Measurements from ENCODE around the gene SERPINB8. TPM values are rescaled to one million over a fixed set of nuclear protein-coding genes. Genes with fewer than 3 reads are reported as not detected.

Gene SERPINB8
- total and polyA plus RNA-seq, 9 of the 15 experiments (the other 6 are each of a cell fraction or from before 2014, with no cell fraction given) = 0.05 to 0.19 (median 0.09) TPM

- peak; percentile 45; the same call in 1 of the 2 replicates for TF ChIP-seq CREM (IDR thresholded peaks at IDR 0.05; ENCODE audit: low read depth)
- TF ChIP-seq BRF1 (IDR thresholded peaks at IDR 0.05; ENCODE audit: borderline replicate concordance, extremely low read depth, insufficient read length) = no peak
- TF ChIP-seq PRDM10 (IDR thresholded peaks at IDR 0.05; ENCODE audit: partially characterized antibody) = no peak
- TF ChIP-seq STAT6 (CRISPR knock-in tag; IDR thresholded peaks at IDR 0.05) = no peak
- TF ChIP-seq HNRNPL (IDR thresholded peaks at IDR 0.05; ENCODE audit: low read depth, low read length) = no peak
- no peak for TF ChIP-seq ELF4 (CRISPR knock-in tag; IDR thresholded peaks at IDR 0.05)
- TF ChIP-seq ZNF165 (CRISPR knock-in tag; IDR thresholded peaks at IDR 0.05; ENCODE audit: borderline replicate concordance) = no peak
- no peak for TF ChIP-seq ZNF551 (CRISPR knock-in tag; IDR thresholded peaks at IDR 0.05)
- no peak for TF ChIP-seq MAFK (IDR thresholded peaks at IDR 0.05; ENCODE audit: low read length)
- no peak; the same call in 1 of the 2 replicates for TF ChIP-seq ETV1 (tag; conservative IDR thresholded peaks at IDR 0.05; ENCODE audit: low read depth)
- TF ChIP-seq GTF2F1 (IDR thresholded peaks at IDR 0.05; ENCODE audit: low read depth, low read length) = no peak
- TF ChIP-seq TGIF2 (CRISPR knock-in tag; IDR thresholded peaks at IDR 0.05) = no peak
- no peak for TF ChIP-seq PRMT5 (CRISPR knock-in tag; IDR thresholded peaks at IDR 0.05)
- peak; percentile 52 for TF ChIP-seq FOSL1 (tag; conservative IDR thresholded peaks at IDR 0.05)
- no peak for TF ChIP-seq ZNF311 (CRISPR knock-in tag; IDR thresholded peaks at IDR 0.05)
- TF ChIP-seq SUPT5H (IDR thresholded peaks at IDR 0.05) = no peak
- TF ChIP-seq IRF1 (CRISPR knock-in tag; IDR thresholded peaks at IDR 0.05; ENCODE audit: borderline replicate concordance) = no peak
- TF ChIP-seq NFRKB (IDR thresholded peaks at IDR 0.05; ENCODE audit: low read depth) = no peak
- no peak for TF ChIP-seq POU5F1 (IDR thresholded peaks at IDR 0.05; ENCODE audit: borderline replicate concordance, low read depth, low read length, partially characterized antibody)
These were observed at the start of gene SERPINB8 (continued) for GRCh38 chr18:63969942-63970808.
